HG03196 (cell line): ENCODE results near the gene IGFBP2.

Experiments
- ATAC-seq: cut with Tn5 transposase; IDR thresholded peaks from one replicate; pipeline ENCODE4 v1.9.1; 2021; ENCODE audit not compliant: unreplicated experiment

Gene IGFBP2

GRCh38 chr2:216636551-216637450 lies 3.6 kb downstream of the IGFBP2 start:
- no peak for ATAC-seq

GRCh38 chr2:216637472-216637871 lies 4.3 kb downstream of the IGFBP2 start:
- no peak for ATAC-seq

- no peak for ATAC-seq
These were observed 10.9 kb downstream of the IGFBP2 start for GRCh38 chr2:216643986-216644659.

GRCh38 chr2:216644842-216645635 lies 11.8 kb downstream of the IGFBP2 start:
- ATAC-seq: no peak

GRCh38 chr2:216645636-216645950 lies 12.4 kb downstream of the IGFBP2 start:
- ATAC-seq: no peak

GRCh38 chr2:216646116-216646515 lies 12.9 kb downstream of the IGFBP2 start:
- no peak for ATAC-seq

- no peak for ATAC-seq
These were observed 14.9 kb downstream of the IGFBP2 start for GRCh38 chr2:216648105-216648504.

GRCh38 chr2:216649574-216649973 lies 16.4 kb downstream of the IGFBP2 start:
- no peak for ATAC-seq

- no peak for ATAC-seq
These were observed 17.5 kb downstream of the IGFBP2 start for GRCh38 chr2:216650626-216651257.

GRCh38 chr2:216651351-216651881 lies 18.2 kb downstream of the IGFBP2 start:
- no peak for ATAC-seq

GRCh38 chr2:216652566-216652965 lies 19.3 kb downstream of the IGFBP2 start:
- ATAC-seq: no peak

- no peak for ATAC-seq
These were observed 20.0 kb downstream of the IGFBP2 start for GRCh38 chr2:216653093-216653799.

GRCh38 chr2:216653931-216654365 lies 20.7 kb downstream of the IGFBP2 start:
- no peak for ATAC-seq

- no peak for ATAC-seq
These were observed 21.4 kb downstream of the IGFBP2 start for GRCh38 chr2:216654528-216655052.

GRCh38 chr2:216657086-216657855 lies 24.1 kb downstream of the IGFBP2 start:
- no peak for ATAC-seq

- ATAC-seq: no peak
These were observed 24.8 kb downstream of the IGFBP2 start for GRCh38 chr2:216657980-216658379.

- no peak for ATAC-seq
These were observed 25.5 kb downstream of the IGFBP2 start for GRCh38 chr2:216658757-216659156.

- ATAC-seq: no peak
These were observed 26.1 kb downstream of the IGFBP2 start for GRCh38 chr2:216659276-216659675.

- ATAC-seq: no peak
These were observed 27.3 kb downstream of the IGFBP2 start for GRCh38 chr2:216660496-216660895.
